GM21529 (cell line): ENCODE measurements around the gene SLC6A20.

Source experiments
- ATAC-seq: cut with Tn5 transposase; IDR thresholded peaks from one replicate; pipeline ENCODE4 v1.9.1; 2021; ENCODE audit not compliant: unreplicated experiment

The SLC6A20 gene

GRCh38 chr3:45730409-45731154 is 65.8 kb downstream of the SLC6A20 start:
- ATAC-seq, result no peak

GRCh38 chr3:45729614-45730013 is 66.7 kb downstream of the SLC6A20 start:
- no peak for ATAC-seq

GRCh38 chr3:45724911-45725310 is 71.4 kb downstream of the SLC6A20 start:
- no peak for ATAC-seq

- ATAC-seq, result no peak
Observed at GRCh38 chr3:45719655-45720487, 76.5 kb downstream of the SLC6A20 start.

- ATAC-seq, result no peak
Observed at GRCh38 chr3:45716790-45717336, 79.5 kb downstream of the SLC6A20 start.

GRCh38 chr3:45715945-45716344 is 80.4 kb downstream of the SLC6A20 start:
- no peak for ATAC-seq

GRCh38 chr3:45712434-45713110 is 83.8 kb downstream of the SLC6A20 start:
- ATAC-seq, result no peak

GRCh38 chr3:45711931-45712330 is 84.4 kb downstream of the SLC6A20 start:
- ATAC-seq, result no peak

GRCh38 chr3:45705839-45706808 is 90.2 kb downstream of the SLC6A20 start:
- ATAC-seq, result no peak
